GM12874 (cell line): Measurements from ENCODE around the gene TMEM165.

ENCODE experiments used
- CTCF ChIP-seq: IDR thresholded peaks from 2 replicates; pipeline ENCODE4 v1.5.1; 2011; ENCODE audit warnings: low read depth, mild to moderate bottlenecking, control low read depth, low read length, moderate library complexity; ENCODE audit not compliant: insufficient read depth

The TMEM165 gene

GRCh38 chr4:55468724-55469123 lies 73.0 kb downstream of the TMEM165 start:
- TF ChIP-seq CTCF = no peak

- no peak for TF ChIP-seq CTCF
These were observed 74.2 kb downstream of the TMEM165 start for GRCh38 chr4:55469979-55470378.
